GM12878 (cell line): ENCODE measurements around the gene TSPEAR. TPM values are rescaled to one million over a fixed set of nuclear protein-coding genes. Genes with fewer than 3 reads are reported as not detected.

Source experiments
- ATAC-seq: fragments of 200-7000 bp; cut with Tn5 transposase; 3 replicates; pipeline ENCODE4 v1.9.1; 2020; ENCODE audit warnings: mild to moderate bottlenecking, moderate library complexity
- BruUV-seq: library from RNA; stranded (reverse); fragments of 400-500 nt; replicated peaks from 2 replicates; lab custom pipeline; 2021; lab: Mats Ljungman, UMichigan
- CTCF ChIA-PET: fragments of 300-600 bp; sonication (Branson Sonifier 250); formaldehyde crosslinking; extraction: SDS; loops from one replicate; lab custom pipeline; 2021; ENCODE audit warnings: inconsistent platforms; lab: Yijun Ruan, JAX
- POLR2A ChIA-PET: fragments of 350-600 bp; formaldehyde crosslinking; extraction: SDS; loops from one replicate; lab custom pipeline; 2021; ENCODE audit warnings: inconsistent platforms; lab: Charles Lee
- RAD21 ChIA-PET: fragments of 300-600 bp; sonication (Branson Sonifier 250); formaldehyde crosslinking; loops from one replicate; lab custom pipeline; 2023; ENCODE audit warnings: antibody characterized with exemption; ENCODE audit not compliant: unreplicated experiment; lab: Charles Lee
- SMC1A ChIA-PET: fragments of 300-600 bp; sonication (Branson Sonifier 250); formaldehyde crosslinking; loops from one replicate; lab custom pipeline; 2023; ENCODE audit not compliant: unreplicated experiment, uncharacterized antibody; lab: Charles Lee
- DNase-seq: peaks from one replicate; pipeline ENCODE4 v3.0.0-alpha.2; 2011; ENCODE audit warnings: low read depth, low spot score
- FAIRE-seq: peaks from 3 replicates; lab custom pipeline; 2011; peaks lifted over from hg19 to GRCh38; lab: Jason Lieb, UNC
- H2AFZ ChIP-seq: 2 replicates; pipeline ENCODE4 v1.6.0; 2011; ENCODE audit warnings: low read depth, low read length, control low read depth; ENCODE audit not compliant: control insufficient read depth
- H3K27ac ChIP-seq: 2 replicates; pipeline ENCODE4 v1.5.1; 2011; ENCODE audit warnings: control low read depth; ENCODE audit not compliant: control insufficient read depth, insufficient read depth
- H3K27me3 ChIP-seq, 2 experiments: replicated peaks in 1 of 2; 2 replicates each; pipeline versions ENCODE4 v1.6.0 to v1.6.1; 2011; ENCODE audit warnings: low read length in 1 of 2; ENCODE audit not compliant: control insufficient read depth in 2 of 2, insufficient read depth in 2 of 2
- H3K36me3 ChIP-seq, 2 experiments: 2 replicates each; pipeline ENCODE4 v1.5.1; 2011; ENCODE audit warnings: low read length in 1 of 2; ENCODE audit not compliant: control insufficient read depth in 2 of 2, insufficient read depth in 2 of 2
- H3K4me1 ChIP-seq: 2 replicates; pipeline ENCODE4 v1.6.1; 2011; ENCODE audit warnings: mild to moderate bottlenecking, low read length, moderate library complexity, mixed read lengths; ENCODE audit not compliant: control insufficient read depth, insufficient read depth
- H3K4me2 ChIP-seq: 2 replicates; pipeline ENCODE4 v1.6.0; 2011; ENCODE audit warnings: control low read depth; ENCODE audit not compliant: control insufficient read depth, insufficient read depth
- H3K4me3 ChIP-seq: fragments of 200-600 bp; sonication (generic); 2 replicates; pipeline ENCODE4 v1.5.1; 2016
- H3K79me2 ChIP-seq: 2 replicates; pipeline ENCODE4 v1.6.0; 2011; ENCODE audit warnings: low read length; ENCODE audit not compliant: control insufficient read depth, insufficient read depth
- H3K9ac ChIP-seq: 2 replicates; pipeline ENCODE4 v1.8.0; 2011; ENCODE audit warnings: low read length, control low read depth, mixed read lengths; ENCODE audit not compliant: control insufficient read depth, insufficient read depth
- H3K9me3 ChIP-seq: replicated peaks from 3 replicates; pipeline ENCODE4 v1.5.1; 2011; ENCODE audit warnings: mild to moderate bottlenecking, low read length; ENCODE audit not compliant: control insufficient read depth, insufficient read depth
- H4K20me1 ChIP-seq: 2 replicates; pipeline ENCODE4 v1.6.0; 2011; ENCODE audit not compliant: control insufficient read depth, insufficient read depth
- BACH1 ChIP-seq: fragments of 450-650 bp; IDR thresholded peaks from 2 replicates; pipeline ENCODE4 v1.6.1; 2017; ENCODE audit warnings: mild to moderate bottlenecking, borderline replicate concordance
- BMI1 ChIP-seq: fragments of 450-650 bp; IDR thresholded peaks from 2 replicates; pipeline ENCODE4 v1.6.1; 2016; ENCODE audit warnings: mild to moderate bottlenecking, moderate library complexity, borderline replicate concordance
- CHD1 ChIP-seq: IDR thresholded peaks from 2 replicates; pipeline ENCODE4 v1.6.1; 2012; ENCODE audit warnings: low read depth, low read length, improper control_type of control experiment
- HDAC6 ChIP-seq: fragments of 200-600 bp; sonication (generic); IDR thresholded peaks from one replicate; pipeline ENCODE4 v1.8.0; 2017; ENCODE audit warnings: antibody characterized with exemption; ENCODE audit not compliant: unreplicated experiment
- PAX8 ChIP-seq: fragments of 450-650 bp; IDR thresholded peaks from 2 replicates; pipeline ENCODE4 v1.6.1; 2017; ENCODE audit warnings: mild to moderate bottlenecking, moderate library complexity
- WGBS: methylation state at CpG from one replicate; pipeline ENCODE4 v1.1.6; 2016; ENCODE audit warnings: low lambda C conversion rate; ENCODE audit not compliant: insufficient replicate concordance, insufficient coverage; ENCODE audit errors: missing lambda C conversion rate; 5-methylcytosine and 5-hydroxymethylcytosine counted together
- in situ Hi-C: fragments of 300-500 bp; cut with MboI; formaldehyde crosslinking; loops from 9 replicates; pipeline ENCODE4 v1.14.3; 2018; ENCODE audit warnings: mixed read lengths
- intact Hi-C: fragments of 100-400 bp; cut with micrococcal nuclease; formaldehyde crosslinking; loops from one replicate; pipeline ENCODE4 v1.14.2; 2022; ENCODE audit not compliant: unreplicated experiment
- polyA plus RNA-seq, 11 experiments: library from polyadenylated mRNA; depleted of rRNA in 4 of 11; unstranded in 6 of 11; stranded (reverse) in 5 of 11; fragments of >200 nt; fragmentation: Nextera tagmentation in 4 of 11; fragmentation: Illumina TruSeq in 1 of 11; extraction: Ambion mirVana in 4 of 11; extraction: Trizol in 1 of 11; gene quantifications; 1 replicate in 1 of 11; 2 replicates in 10 of 11; pipeline versions ENCODE4 v1.2.1 to v1.2.3, GENCODE V29; 2011 to 2016; ENCODE audit warnings: inconsistent platforms in 2 of 11, missing spikeins in 2 of 11, low read depth in 1 of 11
- total RNA-seq, 4 experiments: library from RNA; depleted of rRNA in 3 of 4; stranded (reverse); fragments of >200 nt in 3 of 4; fragmentation: Illumina TruSeq in 1 of 4; extraction: Trizol in 1 of 4; gene quantifications; 2 replicates each; pipeline versions ENCODE4 v1.2.1 to v1.2.3, GENCODE V29; 2013 to 2021
- TF ChIP-seq, protein P1 (sequence below), 3 experiments: IDR thresholded peaks in 2 of 3; conservative IDR thresholded peaks in 1 of 3; 2 replicates each; pipeline ENCODE4 v1.5.1; 2011; ENCODE audit warnings: low read depth in 3 of 3, low read length in 3 of 3, mild to moderate bottlenecking in 3 of 3, control low read depth in 2 of 3, moderate library complexity in 2 of 3, inconsistent platforms in 1 of 3, mixed read lengths in 1 of 3; ENCODE audit not compliant: control insufficient read depth in 2 of 3, insufficient read depth in 1 of 3; ENCODE audit errors: extremely low read depth in 1 of 3

TSPEAR gene
- total and polyA plus RNA-seq, 10 of the 15 experiments (the other 5 are each of a cell fraction or from before 2014, with no cell fraction given) = not detected

- Histone ChIP-seq H3K4me3 (no peak overlapping the region), H3K36me3 (no peaks in the 10 kb centered on the region), H3K9ac (no peak overlapping the region), H3K27me3 (no peaks in the 10 kb centered on the region), H3K27ac (no peak overlapping the region), H3K4me2 (no peak overlapping the region), H2AFZ (no peak overlapping the region), H3K79me2 (no peaks in the 10 kb centered on the region), H3K4me1 (no peaks in the 10 kb centered on the region), H3K9me3 (no peaks in the 10 kb centered on the region; the same call in 2 of the 3 replicates), H4K20me1 (no peaks in the 10 kb centered on the region)
- FAIRE-seq (no peak), DNase-seq (no peak), ATAC-seq (no peak)
- no TSS peak for BruUV-seq
- intact Hi-C loops (no loop called here), in situ Hi-C loops (no loop called here)
- SMC1A ChIA-PET = no interaction called here
- RAD21 ChIA-PET = no interaction called here
- CTCF ChIA-PET = no interaction called here
- TF ChIP-seq BMI1 (no peak), HDAC6 (no peak), BACH1 (no peak), PAX8 (no peak)
- 49% methylated on average over 5 of the region's 5 CpGs for WGBS
- POLR2A ChIA-PET = no interaction called here
Measured at GRCh38 chr21:44755227-44755626, 43.9 kb upstream of the TSPEAR start.

DNA sequence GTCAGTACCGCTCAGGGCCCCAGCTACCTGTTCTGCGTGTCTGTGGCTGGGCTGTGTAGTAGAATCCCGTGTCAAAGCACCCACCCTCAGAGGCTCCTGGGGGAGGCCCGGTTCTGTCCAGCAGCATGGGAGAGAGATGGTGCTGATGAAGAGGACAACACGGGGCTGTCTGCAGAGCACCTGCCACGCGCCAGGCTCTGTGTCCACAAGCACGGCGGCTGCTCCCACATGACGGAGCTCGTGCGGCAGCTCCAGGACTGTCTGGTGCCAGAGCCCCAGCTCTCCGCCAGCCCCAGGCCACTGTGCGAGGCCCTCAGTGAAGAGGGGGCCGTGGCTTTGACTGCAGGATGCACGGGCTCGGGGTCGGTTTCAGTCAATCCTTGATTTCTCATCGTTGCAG lies 42.0 kb upstream of the TSPEAR start:
- TF ChIP-seq CHD1 = no peak
- TF ChIP-seq, protein P1, sequence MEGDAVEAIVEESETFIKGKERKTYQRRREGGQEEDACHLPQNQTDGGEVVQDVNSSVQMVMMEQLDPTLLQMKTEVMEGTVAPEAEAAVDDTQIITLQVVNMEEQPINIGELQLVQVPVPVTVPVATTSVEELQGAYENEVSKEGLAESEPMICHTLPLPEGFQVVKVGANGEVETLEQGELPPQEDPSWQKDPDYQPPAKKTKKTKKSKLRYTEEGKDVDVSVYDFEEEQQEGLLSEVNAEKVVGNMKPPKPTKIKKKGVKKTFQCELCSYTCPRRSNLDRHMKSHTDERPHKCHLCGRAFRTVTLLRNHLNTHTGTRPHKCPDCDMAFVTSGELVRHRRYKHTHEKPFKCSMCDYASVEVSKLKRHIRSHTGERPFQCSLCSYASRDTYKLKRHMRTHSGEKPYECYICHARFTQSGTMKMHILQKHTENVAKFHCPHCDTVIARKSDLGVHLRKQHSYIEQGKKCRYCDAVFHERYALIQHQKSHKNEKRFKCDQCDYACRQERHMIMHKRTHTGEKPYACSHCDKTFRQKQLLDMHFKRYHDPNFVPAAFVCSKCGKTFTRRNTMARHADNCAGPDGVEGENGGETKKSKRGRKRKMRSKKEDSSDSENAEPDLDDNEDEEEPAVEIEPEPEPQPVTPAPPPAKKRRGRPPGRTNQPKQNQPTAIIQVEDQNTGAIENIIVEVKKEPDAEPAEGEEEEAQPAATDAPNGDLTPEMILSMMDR (IDR thresholded peaks at IDR 0.05 in 2 of 3, conservative IDR thresholded peaks at IDR 0.05 in 1 of 3; ENCODE audit: control insufficient read depth in 2 of 3, extremely low read depth in 1 of 3, insufficient read depth in 1 of 3, low read depth in 3 of 3, low read length in 3 of 3) = no peak
- Histone ChIP-seq H4K20me1 (no peaks in the 10 kb centered on the region), H3K79me2 (no peaks in the 10 kb centered on the region), H3K4me3 (no peak overlapping the region), H2AFZ (no peak overlapping the region), H3K4me2 (no peak overlapping the region), H3K9me3 (no peaks in the 10 kb centered on the region; the same call in 2 of the 3 replicates), H3K27ac (no peak overlapping the region), H3K36me3 (no peaks in the 10 kb centered on the region), H3K27me3 (no peaks in the 10 kb centered on the region), H3K4me1 (no peaks in the 10 kb centered on the region), H3K9ac (no peak overlapping the region)
- ChIA-PET RAD21 (no interaction called here), CTCF (interaction anchor here (1.8 kb wide), 1 partner anchor 11 kb away, joined by 5 read pairs; no protein-coding TSS in a partner anchor), POLR2A (no interaction called here), SMC1A (interaction anchor here (0.8 kb wide), 1 partner anchor 11 kb away, joined by 5 read pairs; no protein-coding TSS in a partner anchor)
- BruUV-seq = no TSS peak
- 54% methylated on average over 19 of the region's 19 CpGs for WGBS
- intact Hi-C loops (no loop called here), in situ Hi-C loops (no loop called here)
- no peak for ATAC-seq
- no peak for DNase-seq
- FAIRE-seq = no peak
